Skeletal muscle tissue (tissue), 4 donors: Measurements from ENCODE around the gene SLC29A3. TPM values are rescaled to one million over a fixed set of nuclear protein-coding genes. Genes with fewer than 3 reads are reported as not detected.

Experiments used
- H3K27ac ChIP-seq: one replicate; pipeline ENCODE4 v1.7.0; 2013; ENCODE audit warnings: mild to moderate bottlenecking, low read depth, low read length, inconsistent platforms
- H3K27me3 ChIP-seq, 3 donors: one replicate each; pipeline ENCODE4 v1.7.0; 2013; ENCODE audit warnings: low read length in 3 of 3; ENCODE audit not compliant: control insufficient read depth in 3 of 3, insufficient read depth in 3 of 3
- H3K36me3 ChIP-seq, 3 donors: one replicate each; pipeline ENCODE4 v1.7.0; 2013; ENCODE audit warnings: low read length in 3 of 3; ENCODE audit not compliant: control insufficient read depth in 3 of 3, insufficient read depth in 3 of 3
- H3K4me1 ChIP-seq, 3 donors: one replicate each; pipeline ENCODE4 v1.7.0; 2013; ENCODE audit warnings: low read length in 3 of 3, mild to moderate bottlenecking in 3 of 3; ENCODE audit not compliant: control insufficient read depth in 3 of 3, insufficient read depth in 3 of 3
- H3K4me3 ChIP-seq, 3 donors: one replicate each; pipeline ENCODE4 v1.7.0; 2013; ENCODE audit warnings: low read length in 3 of 3
- H3K9ac ChIP-seq, 3 donors: one replicate each; pipeline ENCODE4 v1.7.0; 2013; ENCODE audit warnings: low read length in 3 of 3, mild to moderate bottlenecking in 3 of 3, moderate library complexity in 2 of 3, low read depth in 1 of 3
- H3K9me3 ChIP-seq, 3 donors: one replicate each; pipeline ENCODE4 v1.7.0; 2013; ENCODE audit warnings: low read length in 3 of 3; ENCODE audit not compliant: control insufficient read depth in 3 of 3
- total RNA-seq: library from RNA; depleted of rRNA; stranded (reverse); fragments of >200 nt; gene quantifications from one replicate; pipeline ENCODE4 v1.2.3, GENCODE V29; 2014
- donor health status: Osteomylitis.

SLC29A3 gene
- total RNA-seq, 1 donor from 2014 or later, result 1.0 TPM

DNA sequence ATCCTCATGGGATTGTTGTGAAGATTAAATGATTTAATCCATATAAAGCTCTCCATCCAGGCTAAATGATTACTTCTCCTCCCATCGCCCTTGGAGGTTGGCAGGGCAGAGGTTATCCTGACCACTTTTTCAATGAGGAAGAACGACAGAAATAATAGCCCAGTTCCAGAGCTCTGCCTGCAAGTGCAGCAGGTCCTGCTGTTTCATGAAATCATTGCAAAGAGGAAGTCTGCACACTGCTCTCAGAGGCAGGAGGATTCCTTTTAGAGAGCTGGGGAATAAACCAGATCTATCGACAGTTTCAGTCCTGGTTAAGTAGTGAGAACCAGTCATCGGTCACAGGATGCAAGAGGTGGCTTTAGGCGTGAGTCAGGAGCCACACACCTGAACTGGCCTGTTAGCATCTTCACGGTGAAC lies 52.7 kb downstream of the SLC29A3 start:
- no peaks in the 10 kb centered on the region for H3K36me3 ChIP-seq
- no peaks in the 10 kb centered on the region for H3K9me3 ChIP-seq
- H3K27me3 ChIP-seq, result peaks cover 0 to 4% (median 0%) of the 10 kb centered on the region in 3 donors
- H3K4me1 ChIP-seq, result peaks cover under 1 to 9% (median 3%) of the 10 kb centered on the region in 3 donors
- H3K9ac ChIP-seq, result no peak overlapping the region
- H3K27ac ChIP-seq, result peak overlapping the region; percentile 47
- H3K4me3 ChIP-seq, result no peak overlapping the region

DNA sequence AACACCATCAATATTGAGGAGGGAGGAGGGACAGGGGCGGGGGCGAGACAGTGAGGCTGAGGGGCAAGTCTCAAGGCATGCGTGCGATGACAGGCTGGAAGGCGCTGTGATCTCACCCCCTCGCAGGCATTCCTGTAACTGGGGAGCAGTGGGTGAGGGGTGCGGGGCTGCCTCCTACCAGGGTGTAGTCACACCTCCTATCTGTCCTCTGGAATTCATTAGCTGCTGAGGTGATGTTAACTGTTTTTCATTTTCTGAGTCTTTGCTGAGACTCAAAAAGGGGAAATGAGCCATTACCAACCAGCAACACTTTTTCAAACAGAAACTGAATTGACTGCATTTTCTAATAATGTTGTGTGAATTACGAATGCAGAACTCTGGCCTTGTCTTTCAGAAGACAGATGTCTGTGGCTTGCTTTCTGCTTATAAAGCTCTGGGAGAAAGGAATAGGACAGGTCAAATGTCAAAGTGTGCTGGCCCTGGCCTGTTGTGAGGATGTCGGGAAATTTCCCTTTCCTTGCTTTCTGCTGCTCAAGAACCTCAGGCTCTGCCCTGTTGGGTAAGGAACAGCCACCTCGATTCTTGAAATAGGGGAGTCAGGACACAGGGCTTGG lies 53.9 kb downstream of the SLC29A3 start:
- no peaks in the 10 kb centered on the region for H3K9me3 ChIP-seq
- H3K4me3 ChIP-seq, result no peak overlapping the region
- H3K36me3 ChIP-seq, result no peaks in the 10 kb centered on the region
- H3K4me1 ChIP-seq, result peaks cover 5 to 8% (median 7%) of the 10 kb centered on the region in 3 donors
- H3K27me3 ChIP-seq, result no peaks in the 10 kb centered on the region
- H3K9ac ChIP-seq, result no peak overlapping the region
- peak overlapping the region; percentile 47 for H3K27ac ChIP-seq

DNA sequence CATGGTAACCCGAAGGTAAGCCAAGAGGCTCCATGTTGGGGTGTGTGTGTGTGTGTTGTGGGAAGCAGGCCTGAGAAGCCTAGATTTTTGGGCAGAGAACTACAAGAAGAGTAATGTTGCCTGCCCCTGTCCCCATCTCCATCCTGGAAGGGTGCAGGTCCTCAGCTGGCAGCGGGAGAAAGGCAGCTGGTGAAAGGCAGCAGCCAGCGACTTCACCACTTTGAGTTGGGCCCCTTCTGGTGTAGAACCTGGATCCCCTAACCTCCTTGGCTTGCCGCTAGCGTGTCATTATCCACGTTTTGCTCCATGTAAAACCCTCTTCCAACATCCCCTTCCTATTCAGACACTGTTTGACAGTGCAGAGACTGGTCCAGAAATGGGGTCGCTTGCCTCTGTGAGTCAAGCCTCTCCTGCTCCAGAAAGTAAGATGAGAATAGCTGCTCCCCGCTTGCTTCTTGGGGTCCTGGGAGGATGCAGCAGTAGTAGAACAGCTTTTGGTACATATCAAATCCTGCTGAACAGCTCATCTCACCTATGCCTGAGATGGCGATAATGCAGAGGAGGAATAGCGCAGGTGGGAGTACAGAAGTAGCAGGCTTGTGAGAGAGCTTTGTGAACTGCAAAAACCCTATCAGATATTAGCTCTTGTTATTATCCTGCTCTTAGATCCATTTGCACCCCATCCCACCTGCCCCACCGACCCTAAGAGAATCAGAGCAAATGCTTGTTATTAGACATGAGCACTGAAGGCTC lies 55.6 kb downstream of the SLC29A3 start:
- no peaks in the 10 kb centered on the region for H3K27me3 ChIP-seq
- H3K9me3 ChIP-seq, result no peaks in the 10 kb centered on the region
- H3K4me3 ChIP-seq, result no peak overlapping the region
- peaks cover 5 to 8% (median 7%) of the 10 kb centered on the region in 3 donors for H3K4me1 ChIP-seq
- H3K9ac ChIP-seq, result no peak overlapping the region
- no peak overlapping the region for H3K27ac ChIP-seq
- H3K36me3 ChIP-seq, result no peaks in the 10 kb centered on the region

DNA sequence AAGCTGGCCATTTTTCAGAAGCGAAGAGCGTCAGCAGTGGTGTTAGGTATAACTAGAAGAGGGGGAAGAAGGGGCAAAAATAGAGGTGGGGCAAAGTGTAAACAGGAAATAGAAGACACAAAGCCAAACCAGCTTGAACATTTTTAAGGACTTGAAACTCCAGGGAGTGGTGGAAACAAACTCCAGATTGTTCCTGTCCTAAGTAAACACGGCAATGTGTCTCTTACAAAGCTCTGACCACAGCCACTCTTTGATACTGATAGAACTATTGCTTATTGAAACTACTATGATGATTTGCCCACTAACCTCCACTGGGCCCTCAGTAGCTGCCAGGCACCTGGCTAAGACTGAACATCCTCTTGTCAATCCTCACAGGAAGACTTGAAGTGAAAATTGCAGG lies 56.9 kb downstream of the SLC29A3 start:
- H3K9me3 ChIP-seq, result no peaks in the 10 kb centered on the region
- H3K36me3 ChIP-seq, result no peaks in the 10 kb centered on the region
- H3K4me1 ChIP-seq, result peaks cover 5 to 8% (median 5%) of the 10 kb centered on the region in 3 donors
- no peaks in the 10 kb centered on the region for H3K27me3 ChIP-seq
- no peak overlapping the region for H3K4me3 ChIP-seq
- H3K9ac ChIP-seq, result no peak overlapping the region
- H3K27ac ChIP-seq, result no peak overlapping the region

DNA sequence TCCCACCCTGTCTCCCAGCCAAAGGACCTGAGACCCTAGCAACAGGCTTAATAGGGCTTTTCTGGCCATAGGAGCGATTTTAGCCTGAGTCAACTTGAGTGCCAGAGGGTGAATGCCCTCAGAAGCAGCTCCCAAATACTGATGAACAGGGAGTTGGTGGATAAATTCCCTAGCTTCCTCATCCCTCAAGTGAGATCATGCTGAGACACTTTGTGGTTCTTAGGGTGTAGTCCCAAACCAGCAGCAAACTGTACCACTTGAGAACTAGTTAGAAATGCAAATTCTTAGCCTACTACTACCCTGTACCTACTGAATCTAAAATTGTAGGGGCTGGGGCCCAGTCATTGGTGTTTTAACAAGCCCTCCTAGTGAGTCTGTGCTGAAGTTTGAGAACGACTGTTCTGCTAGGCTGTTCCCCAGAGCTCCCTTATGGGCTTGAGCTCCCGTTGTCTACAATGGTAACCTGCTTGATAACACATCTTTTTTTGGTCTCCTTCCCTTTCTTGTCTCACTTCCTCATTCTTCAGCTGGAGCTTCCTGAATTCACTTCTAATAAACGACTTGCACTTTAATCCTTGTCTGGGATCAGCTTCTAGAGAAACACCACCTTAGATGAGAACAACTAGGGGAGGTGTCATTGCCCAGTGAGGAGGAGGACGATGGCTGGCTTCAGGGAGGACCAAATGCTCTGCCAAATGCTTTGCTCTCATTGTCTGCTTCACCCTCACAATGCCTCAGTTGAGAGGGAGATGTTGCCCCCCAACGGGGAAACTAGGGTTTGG lies 59.5 kb downstream of the SLC29A3 start:
- Histone ChIP-seq H3K9me3 (no peaks in the 10 kb centered on the region), H3K4me1 (peaks cover 5 to 10% (median 5%) of the 10 kb centered on the region in 3 donors), H3K36me3 (no peaks in the 10 kb centered on the region), H3K4me3 (no peak overlapping the region), H3K27me3 (no peaks in the 10 kb centered on the region), H3K27ac (no peak overlapping the region), H3K9ac (no peak overlapping the region)

DNA sequence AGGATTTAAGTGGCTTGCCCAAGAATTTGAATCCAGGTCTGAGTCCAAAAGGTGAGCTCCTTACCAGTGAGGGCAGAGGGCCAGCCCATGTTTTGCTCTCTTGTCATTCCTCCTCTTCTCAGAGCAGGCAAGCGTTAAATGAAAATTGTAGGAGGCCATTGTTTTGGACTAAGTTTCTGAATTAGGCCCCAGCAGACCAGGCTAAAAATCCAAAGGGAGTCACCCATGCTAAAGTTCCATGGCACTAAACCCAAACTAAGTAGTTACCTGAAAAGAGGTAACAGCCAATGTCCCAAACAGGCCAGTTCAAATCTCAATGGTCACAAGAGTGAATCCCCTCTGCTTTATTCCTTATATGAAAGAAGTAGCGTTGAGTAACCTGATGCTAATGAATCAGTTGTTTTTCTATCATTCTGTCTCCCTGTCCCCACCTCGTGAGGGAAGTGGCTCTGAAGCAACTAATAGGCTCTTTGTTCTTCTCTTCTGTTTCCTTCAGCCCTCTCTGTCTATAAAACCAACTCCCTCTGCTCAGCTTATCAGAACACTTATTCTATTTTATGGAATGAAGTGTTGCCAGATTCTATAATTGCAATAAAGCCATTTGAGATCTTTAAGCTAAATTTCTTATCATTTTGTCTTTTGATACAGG lies 60.2 kb downstream of the SLC29A3 start:
- no peak overlapping the region for H3K9ac ChIP-seq
- no peak overlapping the region for H3K27ac ChIP-seq
- no peaks in the 10 kb centered on the region for H3K9me3 ChIP-seq
- peaks cover 5 to 10% (median 5%) of the 10 kb centered on the region in 3 donors for H3K4me1 ChIP-seq
- H3K4me3 ChIP-seq, result no peak overlapping the region
- H3K27me3 ChIP-seq, result no peaks in the 10 kb centered on the region
- H3K36me3 ChIP-seq, result no peaks in the 10 kb centered on the region

DNA sequence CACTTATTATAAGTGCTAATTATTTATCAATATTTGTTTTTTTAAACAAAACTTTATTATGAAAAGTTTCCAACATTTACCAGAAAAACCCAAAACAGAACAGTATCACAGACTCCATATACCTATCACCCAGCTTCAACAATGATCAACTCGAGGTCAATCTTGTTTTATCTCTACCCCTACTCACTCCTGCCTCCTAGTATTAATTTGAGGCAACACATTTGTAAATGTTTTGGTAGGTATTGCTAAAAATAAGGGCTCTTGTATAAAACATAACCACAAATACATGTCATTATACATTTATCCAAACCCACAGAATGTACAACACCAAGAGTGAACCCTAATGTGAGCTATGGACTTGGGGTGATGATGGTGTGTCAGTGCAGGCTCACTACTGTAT lies 61.8 kb downstream of the SLC29A3 start:
- Histone ChIP-seq H3K27ac (no peak overlapping the region), H3K4me3 (no peak overlapping the region), H3K4me1 (peaks cover 5 to 12% (median 5%) of the 10 kb centered on the region in 3 donors), H3K9me3 (no peaks in the 10 kb centered on the region), H3K36me3 (no peaks in the 10 kb centered on the region), H3K27me3 (no peaks in the 10 kb centered on the region), H3K9ac (no peak overlapping the region)

DNA sequence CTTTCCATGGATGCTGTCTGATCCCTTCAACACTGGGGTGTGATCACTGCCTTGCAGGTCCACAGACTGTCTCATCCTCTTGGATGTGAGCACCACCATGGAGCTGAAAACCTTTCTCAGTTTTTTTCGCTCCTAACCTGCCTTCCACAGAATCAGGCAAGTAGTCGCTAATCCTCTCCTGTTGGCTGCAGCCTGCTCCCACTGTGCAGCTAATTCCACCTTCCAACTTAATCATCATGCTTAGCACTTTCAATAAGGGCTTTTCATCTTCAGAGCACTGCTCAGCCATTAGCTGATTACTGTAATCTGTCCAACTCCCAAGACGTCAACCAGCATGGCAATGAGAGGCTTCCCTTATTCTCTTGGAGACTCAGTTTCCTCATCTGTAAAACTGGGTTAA lies 62.6 kb downstream of the SLC29A3 start:
- Histone ChIP-seq H3K4me3 (no peak overlapping the region), H3K9me3 (no peaks in the 10 kb centered on the region), H3K27me3 (no peaks in the 10 kb centered on the region), H3K36me3 (no peaks in the 10 kb centered on the region), H3K27ac (no peak overlapping the region), H3K9ac (no peak overlapping the region), H3K4me1 (peaks cover 5 to 11% (median 5%) of the 10 kb centered on the region in 3 donors)

DNA sequence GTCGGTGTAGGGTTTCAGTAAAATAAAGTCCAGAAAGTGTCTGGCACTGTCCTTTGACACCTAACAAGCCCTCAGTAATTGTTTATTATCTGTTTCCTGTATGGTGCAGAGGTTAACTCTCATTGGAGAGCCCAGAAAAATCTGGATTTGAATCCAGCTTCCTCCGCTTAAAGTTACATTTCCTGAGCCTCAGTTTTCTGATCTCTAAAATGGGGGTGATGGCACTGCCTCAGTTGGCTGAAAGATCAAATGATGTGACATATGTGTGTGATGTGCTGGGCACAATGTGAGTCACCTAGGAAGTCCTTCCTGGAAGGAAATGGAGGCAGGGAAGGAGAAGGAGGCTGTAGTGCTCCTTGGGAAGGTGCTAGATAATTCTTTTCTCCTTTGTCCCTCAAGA lies 63.0 kb downstream of the SLC29A3 start:
- no peak overlapping the region for H3K27ac ChIP-seq
- no peaks in the 10 kb centered on the region for H3K9me3 ChIP-seq
- no peaks in the 10 kb centered on the region for H3K36me3 ChIP-seq
- H3K4me1 ChIP-seq, result peaks cover 1 to 7% (median 2%) of the 10 kb centered on the region in 3 donors
- no peak overlapping the region for H3K4me3 ChIP-seq
- H3K27me3 ChIP-seq, result no peaks in the 10 kb centered on the region
- no peak overlapping the region for H3K9ac ChIP-seq
